SK-N-SH treated with all-trans-retinoic acid at 6 μM for 48 hours (cell line): ENCODE results near the gene ADCYAP1R1.
"Not testable (repeated sequence)": the region's sequence is repeated elsewhere in the genome, so short reads cannot be mapped to it uniquely, and the experiment has no call there.

Experiments
- ATAC-seq: fragments of 200-7000 bp; cut with Tn5 transposase; 3 replicates; pipeline ENCODE4 v1.9.1; 2020; ENCODE audit warnings: mild to moderate bottlenecking, moderate library complexity
- ARNTL ChIP-seq: fragments of 450-650 bp; formaldehyde crosslinking; IDR thresholded peaks from 2 replicates; pipeline ENCODE4 v1.5.0; 2020; ENCODE audit warnings: low read depth, mild to moderate bottlenecking, moderate library complexity, borderline replicate concordance
- BACH2 ChIP-seq: fragments of 250-450 bp; sonication (Bioruptor Pico); IDR thresholded peaks from 2 replicates; pipeline ENCODE4 v1.9.0; 2021; ENCODE audit warnings: mild to moderate bottlenecking, borderline replicate concordance
- CREB5 ChIP-seq: fragments of 250-450 bp; sonication (Bioruptor Pico); IDR thresholded peaks from 2 replicates; pipeline ENCODE4 v1.5.1; 2020; ENCODE audit warnings: low read depth, mild to moderate bottlenecking, moderate library complexity
- CSDC2 ChIP-seq: fragments of 250-450 bp; sonication (Bioruptor Pico); IDR thresholded peaks from 2 replicates; pipeline ENCODE4 v1.5.0; 2020; ENCODE audit warnings: mild to moderate bottlenecking, moderate library complexity
- CSRNP3 ChIP-seq: fragments of 250-450 bp; sonication (Bioruptor Pico); IDR thresholded peaks from 2 replicates; pipeline ENCODE4 v1.5.1; 2021; ENCODE audit warnings: mild to moderate bottlenecking, moderate library complexity
- ESRRG ChIP-seq: fragments of 250-450 bp; sonication (Bioruptor Pico); IDR thresholded peaks from 2 replicates; pipeline ENCODE4 v1.6.1; 2021; ENCODE audit warnings: mild to moderate bottlenecking
- GLIS3 ChIP-seq: fragments of 250-450 bp; sonication (Bioruptor Pico); IDR thresholded peaks from 2 replicates; pipeline ENCODE4 v1.5.0; 2020; ENCODE audit warnings: mild to moderate bottlenecking, moderate library complexity
- OSR1 ChIP-seq: fragments of 250-450 bp; sonication (Bioruptor Pico); IDR thresholded peaks from 2 replicates; pipeline ENCODE4 v1.8.0; 2022; ENCODE audit warnings: moderate library complexity, mild to moderate bottlenecking, inconsistent platforms
- POU6F1 ChIP-seq: fragments of 250-450 bp; sonication (Bioruptor Pico); IDR thresholded peaks from 2 replicates; pipeline ENCODE4 v1.8.0; 2021; ENCODE audit warnings: low read depth, mild to moderate bottlenecking, moderate library complexity, borderline replicate concordance
- SNAI2 ChIP-seq: fragments of 250-450 bp; sonication (Bioruptor Pico); IDR thresholded peaks from 2 replicates; pipeline ENCODE4 v1.5.0; 2020; ENCODE audit warnings: mild to moderate bottlenecking, moderate library complexity
- TCF4 ChIP-seq: fragments of 250-450 bp; sonication (Bioruptor Pico); IDR thresholded peaks from 2 replicates; pipeline ENCODE4 v1.8.0; 2021; ENCODE audit warnings: mild to moderate bottlenecking, moderate library complexity, borderline replicate concordance
- TOX ChIP-seq: fragments of 250-450 bp; sonication (Bioruptor Pico); IDR thresholded peaks from 2 replicates; pipeline ENCODE4 v1.8.0; 2021; ENCODE audit warnings: mild to moderate bottlenecking, moderate library complexity, borderline replicate concordance
- TSHZ2 ChIP-seq: fragments of 250-450 bp; sonication (Bioruptor Pico); IDR thresholded peaks from 2 replicates; pipeline ENCODE4 v1.5.0; 2020; ENCODE audit warnings: mild to moderate bottlenecking, moderate library complexity
- ZC3H10 ChIP-seq: fragments of 250-450 bp; sonication (Bioruptor Pico); IDR thresholded peaks from 2 replicates; pipeline ENCODE4 v1.5.1; 2021; ENCODE audit warnings: mild to moderate bottlenecking, moderate library complexity
- ZFP3 ChIP-seq: fragments of 250-450 bp; sonication (Bioruptor Pico); IDR thresholded peaks from 2 replicates; pipeline ENCODE4 v1.5.0; 2020; ENCODE audit warnings: mild to moderate bottlenecking, moderate library complexity
- ZFP30 ChIP-seq: fragments of 450-650 bp; formaldehyde crosslinking; IDR thresholded peaks from 2 replicates; pipeline ENCODE4 v1.5.0; 2022; ENCODE audit warnings: mild to moderate bottlenecking, moderate library complexity
- ZNF565 ChIP-seq: fragments of 450-650 bp; formaldehyde crosslinking; conservative IDR thresholded peaks from 2 replicates; pipeline ENCODE4 v1.5.0; 2020; ENCODE audit warnings: low read depth, mild to moderate bottlenecking, moderate library complexity
- ZNF70 ChIP-seq: fragments of 450-650 bp; formaldehyde crosslinking; IDR thresholded peaks from 2 replicates; pipeline ENCODE4 v1.5.0; 2020; ENCODE audit warnings: mild to moderate bottlenecking, moderate library complexity
- ZNF8 ChIP-seq: fragments of 450-650 bp; formaldehyde crosslinking; IDR thresholded peaks from 2 replicates; pipeline ENCODE4 v1.5.0; 2020; ENCODE audit warnings: mild to moderate bottlenecking, moderate library complexity

The ADCYAP1R1 gene

GRCh38 chr7:31146538-31146937 lies 94.4 kb downstream of the ADCYAP1R1 start (continued):
- TF ChIP-seq TSHZ2: no peak
- TF ChIP-seq ZNF70 (CRISPR knock-in tag): no peak
- no peak for TF ChIP-seq CSDC2 (CRISPR knock-in tag)

GRCh38 chr7:31151849-31152248 lies 99.7 kb downstream of the ADCYAP1R1 start:
- TF ChIP-seq CSDC2 (CRISPR knock-in tag) (no peak), ZC3H10 (CRISPR knock-in tag) (no peak), SNAI2 (CRISPR knock-in tag) (no peak), TCF4 (CRISPR knock-in tag) (no peak), BACH2 (CRISPR knock-in tag) (no peak), ZFP3 (CRISPR knock-in tag) (no peak), ZNF8 (CRISPR knock-in tag) (no peak), ARNTL (CRISPR knock-in tag) (no peak), ZNF565 (CRISPR knock-in tag) (no peak), TOX (no peak), POU6F1 (CRISPR knock-in tag) (no peak)
- ATAC-seq: no peak

GRCh38 chr7:31153318-31153717 lies 101.2 kb downstream of the ADCYAP1R1 start:
- not testable (repeated sequence) for ATAC-seq

- no peak for ATAC-seq
- no peak for TF ChIP-seq SNAI2 (CRISPR knock-in tag)
- no peak for TF ChIP-seq ZNF8 (CRISPR knock-in tag)
- TF ChIP-seq CSRNP3 (CRISPR knock-in tag): no peak
- no peak for TF ChIP-seq ZFP3 (CRISPR knock-in tag)
- no peak for TF ChIP-seq ARNTL (CRISPR knock-in tag)
- TF ChIP-seq ESRRG: no peak
- no peak for TF ChIP-seq OSR1 (CRISPR knock-in tag)
- no peak for TF ChIP-seq ZFP30 (CRISPR knock-in tag)
- no peak for TF ChIP-seq CREB5 (CRISPR knock-in tag)
- TF ChIP-seq GLIS3 (CRISPR knock-in tag): no peak
- TF ChIP-seq TOX: no peak
- no peak for TF ChIP-seq ZNF70 (CRISPR knock-in tag)
Measured at GRCh38 chr7:31160941-31161340, 108.8 kb downstream of the ADCYAP1R1 start.
